GM18502 (cell line): ENCODE results near the gene NUDT1.
A peak's percentile ranks its signal among the peaks of the same experiment; 100 is the strongest.
"Not testable (repeated sequence)": the region's sequence is repeated elsewhere in the genome, so short reads cannot be mapped to it uniquely, and the experiment has no call there.

ENCODE experiments used
- ATAC-seq: cut with Tn5 transposase; IDR thresholded peaks from one replicate; pipeline ENCODE4 v1.9.1; 2021; ENCODE audit warnings: mild to moderate bottlenecking; ENCODE audit not compliant: unreplicated experiment, poor library complexity

Gene NUDT1

GRCh38 chr7:2261611-2262010, 19.6 kb downstream of the NUDT1 start:
- ATAC-seq = no peak

- ATAC-seq = no peak
Observed at GRCh38 chr7:2263176-2263575, 21.1 kb downstream of the NUDT1 start.

GRCh38 chr7:2264158-2264557, 22.1 kb downstream of the NUDT1 start:
- no peak for ATAC-seq

DNA sequence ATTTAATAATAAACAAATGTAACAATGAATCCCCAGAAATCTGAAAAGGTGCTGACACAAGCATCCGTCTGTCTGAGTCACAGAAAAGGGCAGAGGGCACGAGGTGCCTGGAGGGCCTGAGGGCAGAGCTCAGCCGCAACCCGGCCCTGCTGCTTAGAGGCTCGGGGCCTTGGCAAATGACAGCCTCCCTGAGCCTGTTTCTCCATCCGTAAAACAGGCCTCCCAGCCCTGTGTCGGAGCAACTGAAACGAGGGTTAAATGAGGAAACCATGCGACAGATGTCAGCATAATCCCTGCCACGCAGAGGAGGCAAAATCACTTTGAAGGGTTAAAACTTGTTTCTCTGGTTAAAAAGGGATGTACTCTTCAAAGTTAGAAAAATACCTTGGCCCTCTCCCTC, 24.9 kb downstream of the NUDT1 start:
- ATAC-seq = no peak

DNA sequence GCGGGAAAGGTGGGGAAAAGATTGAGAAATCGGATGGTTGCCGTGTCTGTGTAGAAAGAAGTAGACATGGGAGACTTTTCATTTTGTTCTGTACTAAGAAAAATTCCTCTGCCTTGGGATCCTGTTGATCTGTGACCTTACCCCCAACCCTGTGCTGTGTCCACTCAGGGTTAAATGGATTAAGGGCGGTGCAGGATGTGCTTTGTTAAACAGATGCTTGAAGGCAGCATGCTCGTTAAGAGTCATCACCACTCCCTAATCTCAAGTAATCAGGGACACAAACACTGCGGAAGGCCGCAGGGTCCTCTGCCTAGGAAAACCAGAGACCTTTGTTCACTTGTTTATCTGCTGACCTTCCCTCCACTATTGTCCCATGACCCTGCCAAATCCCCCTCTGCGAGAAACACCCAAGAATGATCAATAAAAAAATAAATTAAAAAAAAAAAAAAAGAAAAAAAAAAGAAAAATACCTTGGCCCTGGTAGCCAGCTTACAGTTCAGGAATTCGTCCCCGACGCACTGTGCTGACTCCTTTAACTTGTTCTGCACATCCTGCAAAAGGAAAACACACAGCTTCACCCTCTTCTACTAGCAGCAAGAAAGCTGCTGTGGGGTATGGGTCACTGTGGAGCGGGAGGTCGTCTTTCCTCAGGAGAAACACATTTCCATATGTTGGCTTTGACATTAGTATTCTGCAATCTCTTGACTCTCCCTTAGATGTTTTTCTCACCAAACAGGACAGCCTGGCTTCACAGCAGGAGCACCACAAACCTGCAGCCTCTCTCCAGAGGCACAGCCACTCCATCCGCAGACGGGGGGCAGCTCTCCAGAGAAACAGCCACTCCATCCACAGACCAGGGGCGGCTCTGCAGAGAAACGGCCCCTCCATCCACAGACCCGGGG, 27.3 kb downstream of the NUDT1 start:
- not testable (repeated sequence) for ATAC-seq

- no peak for ATAC-seq
Observed at GRCh38 chr7:2269991-2270460, 28.0 kb downstream of the NUDT1 start.

DNA sequence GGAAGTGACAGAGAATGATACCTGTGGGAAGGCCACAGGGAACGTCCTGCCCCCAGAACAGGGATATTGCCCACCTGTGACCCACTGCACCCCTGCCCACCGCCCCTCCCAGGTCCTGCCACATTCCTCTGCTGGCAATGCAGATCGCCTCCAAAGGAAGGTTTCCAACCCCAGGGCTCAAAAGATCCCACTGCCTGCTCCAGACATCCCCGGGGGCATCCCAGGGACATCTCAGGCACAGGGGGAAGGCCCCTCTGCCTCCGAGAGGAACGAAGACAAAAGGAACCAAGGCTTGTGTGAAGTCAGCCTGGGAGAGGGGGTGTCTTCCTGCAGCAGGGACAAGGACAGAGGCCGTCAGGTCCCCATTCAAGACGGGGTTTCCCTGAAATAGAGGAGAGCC, 28.5 kb downstream of the NUDT1 start:
- ATAC-seq = no peak

GRCh38 chr7:2271273-2272026, 29.4 kb downstream of the NUDT1 start:
- ATAC-seq = no peak

DNA sequence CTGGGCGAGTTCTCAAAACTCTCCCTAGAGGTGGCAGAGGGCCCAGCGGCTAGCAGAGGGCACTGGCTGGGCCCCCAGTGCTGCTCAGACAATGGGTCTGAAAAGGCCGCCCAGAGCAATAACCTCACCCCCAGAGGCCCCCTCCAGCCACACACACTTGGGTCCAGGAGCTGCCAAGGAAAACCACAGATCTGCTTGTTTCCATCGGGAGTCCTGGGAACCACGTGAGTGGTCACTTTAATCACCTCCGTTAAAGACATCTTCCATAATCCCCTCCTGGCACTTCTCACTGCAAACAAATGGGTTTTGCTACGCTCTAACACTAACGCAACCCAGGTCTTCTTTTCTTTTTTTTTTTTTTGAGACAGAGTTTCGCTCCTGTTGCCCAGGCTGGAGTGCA, 30.0 kb downstream of the NUDT1 start:
- ATAC-seq = no peak

DNA sequence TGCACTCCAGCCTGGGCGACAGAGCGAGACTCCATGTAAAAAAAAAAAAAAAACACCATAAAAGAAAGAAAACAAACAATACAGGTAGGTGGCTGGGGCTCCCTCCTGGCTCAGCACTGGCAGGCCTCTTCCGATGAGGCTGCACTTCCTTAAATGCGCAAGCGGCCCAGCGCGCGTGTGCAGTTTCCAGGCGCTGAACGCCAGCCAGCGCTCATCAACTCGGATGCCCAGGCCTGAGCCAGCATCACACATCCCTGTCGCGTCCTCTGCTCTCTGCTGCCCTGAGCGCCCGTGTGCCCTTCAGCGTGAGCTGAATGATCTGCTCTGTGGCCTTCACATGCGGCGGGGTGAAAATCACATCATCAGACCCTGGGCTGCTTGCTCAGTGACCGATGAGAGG, 31.8 kb downstream of the NUDT1 start:
- ATAC-seq = no peak

- ATAC-seq = no peak
Observed at GRCh38 chr7:2274666-2275065, 32.6 kb downstream of the NUDT1 start.

- ATAC-seq = no peak
Observed at GRCh38 chr7:2275101-2275500, 33.1 kb downstream of the NUDT1 start.

- no peak for ATAC-seq
Observed at GRCh38 chr7:2276107-2276506, 34.1 kb downstream of the NUDT1 start.

DNA sequence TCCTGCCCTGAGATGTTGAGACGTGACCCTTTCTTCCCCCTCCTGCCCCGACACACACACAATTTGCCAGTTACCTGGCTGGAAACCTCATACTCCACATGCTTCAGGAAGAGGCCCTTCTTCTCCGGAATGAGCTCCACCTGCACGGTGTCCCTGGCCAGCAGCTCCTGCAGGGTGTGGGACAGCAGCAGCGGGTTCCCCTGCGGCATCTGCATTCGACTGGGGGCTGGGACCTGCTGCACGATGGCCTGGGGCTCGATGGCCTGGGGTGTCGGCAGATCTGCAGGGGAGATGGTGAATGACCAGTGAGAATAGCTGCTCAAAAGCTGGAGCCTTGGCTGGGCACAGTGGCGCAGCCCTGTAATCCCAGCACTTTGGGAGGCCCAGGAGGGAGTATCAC, 36.0 kb downstream of the NUDT1 start:
- no peak for ATAC-seq

DNA sequence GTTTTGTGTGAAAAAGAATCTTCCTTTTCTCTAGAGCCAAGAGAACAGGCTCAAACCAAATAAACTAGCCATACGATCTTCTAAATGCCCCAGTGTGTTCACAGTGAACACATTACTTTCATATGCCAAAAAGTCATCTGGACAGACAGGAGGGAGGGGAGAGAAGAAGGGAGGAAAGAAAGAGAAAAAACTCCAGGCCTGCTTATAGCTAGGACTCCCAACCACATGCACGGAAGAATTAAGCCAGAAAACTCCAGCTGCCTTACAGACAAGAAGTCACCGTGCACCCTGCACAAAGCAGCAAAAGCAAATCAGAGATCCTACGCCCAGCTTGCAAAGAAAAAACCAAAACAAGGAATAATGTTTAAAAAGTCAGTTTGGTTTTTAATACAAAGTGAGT, 37.9 kb downstream of the NUDT1 start:
- ATAC-seq = no peak

DNA sequence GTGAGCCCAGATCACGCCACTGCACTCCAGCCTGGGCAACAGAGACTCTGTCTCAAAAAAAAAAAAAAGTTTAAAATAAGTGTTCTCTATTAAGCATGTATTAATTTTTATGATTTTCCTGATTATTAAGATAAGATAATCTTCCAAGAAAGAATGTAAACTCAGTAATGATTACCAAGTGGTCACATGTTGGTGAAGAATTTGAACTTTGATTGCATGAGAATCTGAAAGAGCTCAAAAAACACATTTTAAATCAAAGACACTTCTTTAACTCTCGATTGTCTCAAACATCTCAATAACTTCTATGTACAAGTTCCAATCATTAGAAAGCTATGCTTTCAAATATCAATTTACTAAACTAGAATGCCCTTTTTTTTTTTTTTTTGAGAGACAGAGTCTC, 38.4 kb downstream of the NUDT1 start:
- no peak for ATAC-seq

GRCh38 chr7:2281541-2281940, 39.5 kb downstream of the NUDT1 start:
- no peak for ATAC-seq

DNA sequence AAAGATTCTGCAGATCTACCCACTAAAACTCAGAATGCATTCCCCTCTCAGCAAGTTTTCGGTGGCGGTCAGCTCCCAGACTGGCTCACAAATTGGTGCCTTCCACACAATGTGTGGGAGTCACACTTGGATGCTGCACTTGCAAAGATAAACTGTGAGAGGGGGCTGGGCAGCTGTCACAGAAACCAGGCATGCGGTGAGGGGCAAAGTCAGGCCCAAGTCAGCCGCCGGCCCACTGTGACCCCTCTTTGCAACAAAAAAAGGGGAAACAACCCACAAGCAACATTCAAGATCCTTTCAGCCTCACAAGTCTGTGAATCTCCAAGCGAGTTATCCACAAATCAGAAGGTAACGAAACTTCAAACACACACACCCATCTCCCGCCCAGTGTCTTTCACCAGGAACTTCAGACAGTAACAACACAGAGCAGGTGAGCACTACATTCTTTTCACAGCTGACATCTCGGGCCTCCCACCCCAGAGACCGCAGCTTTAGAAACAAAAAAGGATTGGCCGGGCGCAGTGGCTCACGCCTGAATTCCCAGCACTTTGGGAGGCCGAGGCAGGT, 40.2 kb downstream of the NUDT1 start:
- no peak for ATAC-seq

GRCh38 chr7:2283074-2283473, 41.0 kb downstream of the NUDT1 start:
- no peak for ATAC-seq

- no peak for ATAC-seq
Observed at GRCh38 chr7:2287745-2288144, 45.7 kb downstream of the NUDT1 start.

GRCh38 chr7:2288503-2288902, 46.5 kb downstream of the NUDT1 start:
- peak; percentile 76 for ATAC-seq
